A549 (cell line): ENCODE data around the gene TTLL9.

Source experiments
- PHF8 ChIP-seq: fragments of 200-600 bp; sonication (generic); IDR thresholded peaks from 2 replicates; pipeline ENCODE4 v1.6.1; 2016; ENCODE audit warnings: low read depth, mild to moderate bottlenecking, antibody characterized with exemption, moderate library complexity, borderline replicate concordance
- RAD21 ChIP-seq, 2 experiments: fragments of >200 bp in 1 of 2; sonication (Bioruptor Twin) in 1 of 2; formaldehyde crosslinking in 1 of 2; IDR thresholded peaks in 1 of 2; conservative IDR thresholded peaks in 1 of 2; 2 replicates in 1 of 2; 3 replicates in 1 of 2; pipeline ENCODE4 v1.6.1; 2012 to 2018; ENCODE audit warnings: inconsistent platforms in 1 of 2
- TF ChIP-seq, protein P1 (sequence below): fragments of >200 bp; sonication (Bioruptor Twin); formaldehyde crosslinking; IDR thresholded peaks from 3 replicates; pipeline ENCODE4 v1.5.1; 2016
- TF ChIP-seq, protein P2 (sequence below): fragments of 200-600 bp; sonication (generic); IDR thresholded peaks from 2 replicates; pipeline ENCODE4 v1.6.1; 2016; ENCODE audit warnings: antibody characterized with exemption, mild to moderate bottlenecking, moderate library complexity

DNA sequence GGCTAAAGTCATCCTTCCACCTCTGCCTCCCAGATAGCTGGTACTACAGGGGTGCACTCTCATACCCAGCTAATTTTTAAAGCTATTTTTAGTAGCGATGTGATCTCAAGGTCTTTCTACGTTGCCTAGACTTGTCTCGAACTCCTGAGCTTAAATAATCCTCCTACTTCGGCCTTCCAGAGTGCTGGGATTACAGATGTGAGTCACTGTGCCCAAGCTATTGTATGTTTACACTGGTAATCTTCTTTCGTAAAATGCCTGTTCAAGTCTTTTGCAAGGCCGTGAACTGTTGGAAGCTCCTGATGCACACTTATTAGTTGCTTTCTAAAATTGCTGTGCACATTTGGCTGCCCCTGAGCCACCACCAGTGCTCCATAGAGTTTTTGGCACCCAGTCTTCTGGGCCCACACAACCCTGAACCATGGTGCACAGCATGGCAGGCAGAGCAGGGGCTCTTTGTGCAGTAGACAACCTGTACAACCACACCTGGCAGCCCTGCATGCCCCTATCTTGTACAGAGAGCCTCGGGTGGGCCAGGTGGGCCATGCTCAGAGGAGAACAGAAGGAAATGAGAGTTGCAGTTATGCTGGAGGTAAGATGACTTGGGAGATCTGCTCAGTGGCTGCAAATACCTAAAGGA is 48.2 kb downstream of the TTLL9 start:
- TF ChIP-seq, protein P1, sequence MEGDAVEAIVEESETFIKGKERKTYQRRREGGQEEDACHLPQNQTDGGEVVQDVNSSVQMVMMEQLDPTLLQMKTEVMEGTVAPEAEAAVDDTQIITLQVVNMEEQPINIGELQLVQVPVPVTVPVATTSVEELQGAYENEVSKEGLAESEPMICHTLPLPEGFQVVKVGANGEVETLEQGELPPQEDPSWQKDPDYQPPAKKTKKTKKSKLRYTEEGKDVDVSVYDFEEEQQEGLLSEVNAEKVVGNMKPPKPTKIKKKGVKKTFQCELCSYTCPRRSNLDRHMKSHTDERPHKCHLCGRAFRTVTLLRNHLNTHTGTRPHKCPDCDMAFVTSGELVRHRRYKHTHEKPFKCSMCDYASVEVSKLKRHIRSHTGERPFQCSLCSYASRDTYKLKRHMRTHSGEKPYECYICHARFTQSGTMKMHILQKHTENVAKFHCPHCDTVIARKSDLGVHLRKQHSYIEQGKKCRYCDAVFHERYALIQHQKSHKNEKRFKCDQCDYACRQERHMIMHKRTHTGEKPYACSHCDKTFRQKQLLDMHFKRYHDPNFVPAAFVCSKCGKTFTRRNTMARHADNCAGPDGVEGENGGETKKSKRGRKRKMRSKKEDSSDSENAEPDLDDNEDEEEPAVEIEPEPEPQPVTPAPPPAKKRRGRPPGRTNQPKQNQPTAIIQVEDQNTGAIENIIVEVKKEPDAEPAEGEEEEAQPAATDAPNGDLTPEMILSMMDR = no peak
- TF ChIP-seq RAD21 (conservative IDR thresholded peaks at IDR 0.05 in 1 of 2, IDR thresholded peaks at IDR 0.05 in 1 of 2) (no peak), PHF8 (no peak)
- TF ChIP-seq, protein P2, sequence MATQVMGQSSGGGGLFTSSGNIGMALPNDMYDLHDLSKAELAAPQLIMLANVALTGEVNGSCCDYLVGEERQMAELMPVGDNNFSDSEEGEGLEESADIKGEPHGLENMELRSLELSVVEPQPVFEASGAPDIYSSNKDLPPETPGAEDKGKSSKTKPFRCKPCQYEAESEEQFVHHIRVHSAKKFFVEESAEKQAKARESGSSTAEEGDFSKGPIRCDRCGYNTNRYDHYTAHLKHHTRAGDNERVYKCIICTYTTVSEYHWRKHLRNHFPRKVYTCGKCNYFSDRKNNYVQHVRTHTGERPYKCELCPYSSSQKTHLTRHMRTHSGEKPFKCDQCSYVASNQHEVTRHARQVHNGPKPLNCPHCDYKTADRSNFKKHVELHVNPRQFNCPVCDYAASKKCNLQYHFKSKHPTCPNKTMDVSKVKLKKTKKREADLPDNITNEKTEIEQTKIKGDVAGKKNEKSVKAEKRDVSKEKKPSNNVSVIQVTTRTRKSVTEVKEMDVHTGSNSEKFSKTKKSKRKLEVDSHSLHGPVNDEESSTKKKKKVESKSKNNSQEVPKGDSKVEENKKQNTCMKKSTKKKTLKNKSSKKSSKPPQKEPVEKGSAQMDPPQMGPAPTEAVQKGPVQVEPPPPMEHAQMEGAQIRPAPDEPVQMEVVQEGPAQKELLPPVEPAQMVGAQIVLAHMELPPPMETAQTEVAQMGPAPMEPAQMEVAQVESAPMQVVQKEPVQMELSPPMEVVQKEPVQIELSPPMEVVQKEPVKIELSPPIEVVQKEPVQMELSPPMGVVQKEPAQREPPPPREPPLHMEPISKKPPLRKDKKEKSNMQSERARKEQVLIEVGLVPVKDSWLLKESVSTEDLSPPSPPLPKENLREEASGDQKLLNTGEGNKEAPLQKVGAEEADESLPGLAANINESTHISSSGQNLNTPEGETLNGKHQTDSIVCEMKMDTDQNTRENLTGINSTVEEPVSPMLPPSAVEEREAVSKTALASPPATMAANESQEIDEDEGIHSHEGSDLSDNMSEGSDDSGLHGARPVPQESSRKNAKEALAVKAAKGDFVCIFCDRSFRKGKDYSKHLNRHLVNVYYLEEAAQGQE = no peak
